Measurements from ENCODE around the gene MLH3. TPM values are rescaled to one million over a fixed set of nuclear protein-coding genes. Genes with fewer than 3 reads are reported as not detected.

The MLH3 gene
- total and polyA plus RNA-seq, 9 donors = 14.8 to 36.4 (median 26.2) TPM

DNA sequence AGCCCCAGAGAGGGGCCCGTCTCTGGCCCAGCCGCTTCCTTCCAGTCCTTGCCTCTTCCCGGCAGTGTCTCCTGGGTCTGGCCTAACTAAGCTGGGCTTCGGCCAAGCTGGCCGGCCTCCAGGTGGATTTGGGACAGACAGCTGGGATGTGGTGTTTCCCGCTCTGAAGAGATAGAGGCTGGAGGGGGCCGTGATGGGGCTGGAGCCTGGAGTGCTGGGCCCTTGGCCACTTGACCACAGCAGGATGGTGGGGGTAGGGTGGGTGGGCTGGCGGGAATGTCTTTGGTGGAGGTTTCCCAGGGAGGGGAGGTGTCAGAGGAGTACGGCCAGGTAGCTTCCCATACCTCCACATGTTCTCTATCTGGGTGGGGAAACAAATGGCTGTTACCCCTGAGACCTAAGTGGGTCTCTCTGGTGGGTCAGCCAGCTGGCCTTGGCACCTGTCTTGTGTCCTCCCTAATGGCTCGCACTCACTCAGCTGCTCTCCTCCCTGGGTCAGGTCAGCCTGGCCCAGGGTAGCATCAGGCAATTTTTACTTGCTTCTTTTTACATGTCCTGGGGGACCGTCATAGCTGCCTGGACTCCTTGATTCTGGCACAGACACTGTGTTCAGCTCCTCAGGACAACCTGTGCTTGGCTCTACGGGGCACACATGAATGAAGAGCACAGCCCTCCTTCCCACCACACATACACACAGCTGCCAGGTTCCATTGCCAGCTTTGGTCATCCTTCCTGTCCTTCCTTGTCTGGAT lies 76.0 kb downstream of the MLH3 start:
- no peaks in the 10 kb centered on the region for H3K9me3 ChIP-seq
- H3K27ac ChIP-seq = no peak overlapping the region
- DNase-seq = peak; percentile 51 to 85 (median 76)
- intact Hi-C loops (cut with DNase I) = no loop called here
- 37 to 41% (median 40%) methylated on average over 12 of the region's 12 CpGs for WGBS, 3 donors
- no peak overlapping the region for H3K4me3 ChIP-seq
- no peaks in the 10 kb centered on the region for H3K36me3 ChIP-seq
- H3K27me3 ChIP-seq = no peaks in the 10 kb centered on the region
- TF ChIP-seq EP300 (IDR thresholded peaks at IDR 0.05) (no peak), POLR2A (IDR thresholded peaks at IDR 0.05) (no peak)
- TF ChIP-seq, protein P1, sequence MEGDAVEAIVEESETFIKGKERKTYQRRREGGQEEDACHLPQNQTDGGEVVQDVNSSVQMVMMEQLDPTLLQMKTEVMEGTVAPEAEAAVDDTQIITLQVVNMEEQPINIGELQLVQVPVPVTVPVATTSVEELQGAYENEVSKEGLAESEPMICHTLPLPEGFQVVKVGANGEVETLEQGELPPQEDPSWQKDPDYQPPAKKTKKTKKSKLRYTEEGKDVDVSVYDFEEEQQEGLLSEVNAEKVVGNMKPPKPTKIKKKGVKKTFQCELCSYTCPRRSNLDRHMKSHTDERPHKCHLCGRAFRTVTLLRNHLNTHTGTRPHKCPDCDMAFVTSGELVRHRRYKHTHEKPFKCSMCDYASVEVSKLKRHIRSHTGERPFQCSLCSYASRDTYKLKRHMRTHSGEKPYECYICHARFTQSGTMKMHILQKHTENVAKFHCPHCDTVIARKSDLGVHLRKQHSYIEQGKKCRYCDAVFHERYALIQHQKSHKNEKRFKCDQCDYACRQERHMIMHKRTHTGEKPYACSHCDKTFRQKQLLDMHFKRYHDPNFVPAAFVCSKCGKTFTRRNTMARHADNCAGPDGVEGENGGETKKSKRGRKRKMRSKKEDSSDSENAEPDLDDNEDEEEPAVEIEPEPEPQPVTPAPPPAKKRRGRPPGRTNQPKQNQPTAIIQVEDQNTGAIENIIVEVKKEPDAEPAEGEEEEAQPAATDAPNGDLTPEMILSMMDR (IDR thresholded peaks at IDR 0.05) = no peak
- peaks cover 3% of the 10 kb centered on the region for H3K4me1 ChIP-seq (ENCODE audit: insufficient read depth)

DNA sequence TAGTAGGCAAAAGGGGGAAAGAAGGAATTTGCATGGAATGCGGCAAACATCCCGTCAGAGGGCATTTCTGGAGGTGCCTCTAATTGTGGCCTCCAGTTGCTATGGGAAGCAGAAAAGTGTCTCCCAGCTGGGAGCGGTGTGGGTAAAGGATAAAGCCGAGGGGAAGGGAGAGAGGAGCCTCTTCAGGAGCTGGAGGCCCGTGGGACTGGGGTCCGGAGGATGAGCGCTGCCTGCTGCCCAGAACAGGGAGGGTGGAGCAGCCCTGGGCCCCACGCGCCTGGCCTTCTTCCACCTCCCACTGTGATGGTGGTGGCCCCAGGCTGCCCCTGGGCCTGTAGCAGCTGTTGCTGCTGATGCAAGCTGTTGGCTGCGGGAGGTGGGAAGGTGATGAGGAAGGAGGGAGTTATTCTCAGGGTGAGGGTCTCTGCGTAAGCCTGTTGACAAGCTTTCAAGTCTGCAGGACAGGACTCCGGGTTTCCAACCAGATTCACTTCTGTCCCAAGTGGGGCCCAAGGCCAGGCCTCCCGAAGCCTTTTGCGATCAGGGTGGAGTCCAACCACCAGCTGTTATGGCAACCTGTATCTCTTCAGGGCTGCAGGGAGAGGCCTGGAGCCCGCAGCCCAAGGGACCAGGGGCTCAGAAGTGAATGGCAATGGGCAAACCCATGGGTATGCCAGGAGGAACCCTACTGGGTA lies 76.8 kb downstream of the MLH3 start:
- Histone ChIP-seq H3K4me1 (ENCODE audit: insufficient read depth) (peaks cover 3% of the 10 kb centered on the region), H3K36me3 (no peaks in the 10 kb centered on the region), H3K27me3 (no peaks in the 10 kb centered on the region), H3K4me3 (no peak overlapping the region), H3K27ac (no peak overlapping the region), H3K9me3 (no peaks in the 10 kb centered on the region)
- DNase-seq = no peak
- TF ChIP-seq, protein P1 (IDR thresholded peaks at IDR 0.05) = no peak
- no peak for TF ChIP-seq EP300 (IDR thresholded peaks at IDR 0.05)
- no peak for TF ChIP-seq POLR2A (IDR thresholded peaks at IDR 0.05)
- intact Hi-C loops (cut with DNase I) = no loop called here
- WGBS, 3 donors = 54 to 58% (median 57%) methylated on average over 15 of the region's 15 CpGs

DNA sequence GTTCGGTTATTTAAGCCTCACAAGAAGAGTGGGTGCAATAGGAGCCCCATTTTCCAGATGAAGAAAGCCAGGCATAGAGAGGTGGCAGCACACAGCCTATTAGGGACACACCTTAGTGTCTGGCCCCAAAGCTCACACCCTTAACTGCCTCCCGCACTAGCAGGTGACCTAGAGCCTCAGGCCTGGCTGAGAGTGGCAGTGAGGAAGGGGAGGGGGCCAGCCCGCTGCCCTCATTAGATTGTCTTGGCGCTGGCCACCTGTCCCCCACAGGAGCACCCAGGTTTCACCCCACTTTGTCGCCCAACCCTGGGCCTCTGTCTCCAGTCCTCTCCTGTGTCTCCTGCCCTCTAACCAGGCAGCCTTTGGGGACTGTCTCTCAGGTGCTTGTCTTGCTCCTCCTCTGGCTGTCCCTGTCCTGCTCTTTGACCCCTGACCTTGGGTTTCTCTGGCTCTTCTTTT lies 77.3 kb downstream of the MLH3 start:
- intact Hi-C loops (cut with DNase I) = no loop called here
- Histone ChIP-seq H3K9me3 (no peaks in the 10 kb centered on the region), H3K4me1 (ENCODE audit: insufficient read depth) (peaks cover 3% of the 10 kb centered on the region), H3K27me3 (no peaks in the 10 kb centered on the region), H3K36me3 (no peaks in the 10 kb centered on the region), H3K4me3 (no peak overlapping the region), H3K27ac (no peak overlapping the region)
- TF ChIP-seq POLR2A (IDR thresholded peaks at IDR 0.05) = no peak
- WGBS, 3 donors = 93 to 97% (median 96%) methylated on average over 5 of the region's 5 CpGs
- no peak for DNase-seq

DNA sequence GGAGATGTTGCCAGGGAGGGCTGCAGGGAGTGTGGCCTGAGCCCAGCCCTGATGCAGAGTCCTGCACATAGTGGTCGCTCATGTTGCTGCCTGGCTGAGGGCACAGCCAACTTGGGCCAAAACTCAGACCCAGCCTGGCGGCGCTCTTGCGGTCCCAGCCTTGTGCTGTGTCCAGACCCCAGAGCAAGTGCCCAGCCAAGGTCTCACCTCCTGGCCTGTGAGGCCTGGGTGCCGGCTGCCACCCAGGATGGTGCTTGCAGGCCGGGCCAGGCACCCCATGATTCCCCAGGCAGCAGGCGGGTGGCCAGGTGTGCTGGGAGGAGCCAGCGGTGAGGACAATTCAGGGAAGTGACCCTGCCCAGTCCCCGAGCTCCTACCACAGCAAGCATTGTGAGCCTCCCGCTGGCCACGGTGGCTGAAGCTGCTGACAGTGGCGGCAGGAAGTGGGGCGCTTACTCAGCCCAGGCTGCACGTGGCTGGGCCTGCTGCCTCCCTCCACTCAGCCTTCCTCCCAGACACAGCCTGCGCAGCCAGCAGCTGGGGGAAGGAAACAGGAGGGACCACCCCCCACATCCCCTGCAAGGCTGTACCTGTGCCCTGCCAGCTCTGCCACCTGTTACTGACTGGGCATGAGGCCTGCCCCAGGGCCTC lies 78.1 kb downstream of the MLH3 start:
- Histone ChIP-seq H3K4me1 (ENCODE audit: insufficient read depth) (peaks cover 3% of the 10 kb centered on the region), H3K9me3 (no peaks in the 10 kb centered on the region), H3K27ac (no peak overlapping the region), H3K36me3 (no peaks in the 10 kb centered on the region), H3K27me3 (no peaks in the 10 kb centered on the region), H3K4me3 (no peak overlapping the region)
- 89 to 96% (median 90%) methylated on average over 9 to 15 of the region's 15 CpGs for WGBS, 3 donors
- intact Hi-C loops (cut with DNase I) = no loop called here
- no peak for DNase-seq
- TF ChIP-seq POLR2A (IDR thresholded peaks at IDR 0.05) = no peak
- TF ChIP-seq EP300 (IDR thresholded peaks at IDR 0.05) = no peak
- TF ChIP-seq, protein P1 (IDR thresholded peaks at IDR 0.05) = no peak

Data from ovary (tissue), 9 donors.